ENCODE measurements around the gene RSPH6A.

RSPH6A gene

DNA sequence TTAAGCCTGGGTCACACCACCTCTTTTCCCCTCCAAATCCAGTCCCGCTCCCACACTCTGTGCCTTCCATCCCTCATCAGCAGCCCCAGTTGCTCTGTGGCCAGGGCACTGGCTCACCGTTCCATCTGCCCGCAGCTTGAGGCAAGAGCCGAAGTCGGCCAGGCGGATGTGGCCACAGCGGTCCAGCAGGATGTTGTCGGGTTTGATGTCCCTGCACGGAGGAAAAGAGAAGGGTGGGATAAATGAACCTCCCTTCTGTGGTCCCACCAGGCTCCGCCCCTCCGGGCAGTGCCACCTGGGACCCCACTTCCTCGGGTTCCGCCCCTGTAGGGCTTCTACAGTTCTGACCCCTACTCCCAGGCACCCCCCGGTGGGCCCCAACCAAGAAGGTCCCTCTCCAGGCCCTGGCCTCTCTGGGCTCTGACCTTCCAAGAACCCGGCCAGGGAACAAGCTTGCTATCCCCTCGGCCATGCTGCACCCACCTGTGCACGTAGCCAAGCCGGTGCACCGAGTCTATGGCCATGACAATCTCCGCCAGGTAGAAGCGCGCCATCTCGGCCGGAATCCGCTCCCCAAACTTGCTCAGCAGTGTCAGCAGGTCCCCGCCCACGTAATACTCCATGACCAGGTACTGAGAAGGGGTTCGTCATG, 37.0 kb downstream of the RSPH6A start:
- no peak for TF ChIP-seq EGR1 (IDR thresholded peaks at IDR 0.05)
- TF ChIP-seq NFIC (IDR thresholded peaks at IDR 0.05), result no peak
- no peak for TF ChIP-seq CREB1 (IDR thresholded peaks at IDR 0.05; ENCODE audit: low read depth)
- TF ChIP-seq, protein P1, sequence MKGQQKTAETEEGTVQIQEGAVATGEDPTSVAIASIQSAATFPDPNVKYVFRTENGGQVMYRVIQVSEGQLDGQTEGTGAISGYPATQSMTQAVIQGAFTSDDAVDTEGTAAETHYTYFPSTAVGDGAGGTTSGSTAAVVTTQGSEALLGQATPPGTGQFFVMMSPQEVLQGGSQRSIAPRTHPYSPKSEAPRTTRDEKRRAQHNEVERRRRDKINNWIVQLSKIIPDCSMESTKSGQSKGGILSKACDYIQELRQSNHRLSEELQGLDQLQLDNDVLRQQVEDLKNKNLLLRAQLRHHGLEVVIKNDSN (IDR thresholded peaks at IDR 0.05), result no peak
- no peak for TF ChIP-seq TEAD4 (IDR thresholded peaks at IDR 0.05)
- TF ChIP-seq TCF12 (IDR thresholded peaks at IDR 0.05; ENCODE audit: low read depth), result no peak
- TF ChIP-seq RAD21 (IDR thresholded peaks at IDR 0.05; ENCODE audit: low read depth), result no peak
- TF ChIP-seq, protein P2, sequence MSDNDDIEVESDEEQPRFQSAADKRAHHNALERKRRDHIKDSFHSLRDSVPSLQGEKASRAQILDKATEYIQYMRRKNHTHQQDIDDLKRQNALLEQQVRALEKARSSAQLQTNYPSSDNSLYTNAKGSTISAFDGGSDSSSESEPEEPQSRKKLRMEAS (IDR thresholded peaks at IDR 0.05), result no peak
- TF ChIP-seq TAF1 (IDR thresholded peaks at IDR 0.05; ENCODE audit: low read depth), result no peak
- no peak for TF ChIP-seq EP300 (IDR thresholded peaks at IDR 0.05; ENCODE audit: borderline replicate concordance)
- no peak for TF ChIP-seq ZBTB7A (IDR thresholded peaks at IDR 0.05; ENCODE audit: low read depth)
- no peak for TF ChIP-seq YY1 (IDR thresholded peaks at IDR 0.05; ENCODE audit: low read depth)
- TF ChIP-seq, protein P3, sequence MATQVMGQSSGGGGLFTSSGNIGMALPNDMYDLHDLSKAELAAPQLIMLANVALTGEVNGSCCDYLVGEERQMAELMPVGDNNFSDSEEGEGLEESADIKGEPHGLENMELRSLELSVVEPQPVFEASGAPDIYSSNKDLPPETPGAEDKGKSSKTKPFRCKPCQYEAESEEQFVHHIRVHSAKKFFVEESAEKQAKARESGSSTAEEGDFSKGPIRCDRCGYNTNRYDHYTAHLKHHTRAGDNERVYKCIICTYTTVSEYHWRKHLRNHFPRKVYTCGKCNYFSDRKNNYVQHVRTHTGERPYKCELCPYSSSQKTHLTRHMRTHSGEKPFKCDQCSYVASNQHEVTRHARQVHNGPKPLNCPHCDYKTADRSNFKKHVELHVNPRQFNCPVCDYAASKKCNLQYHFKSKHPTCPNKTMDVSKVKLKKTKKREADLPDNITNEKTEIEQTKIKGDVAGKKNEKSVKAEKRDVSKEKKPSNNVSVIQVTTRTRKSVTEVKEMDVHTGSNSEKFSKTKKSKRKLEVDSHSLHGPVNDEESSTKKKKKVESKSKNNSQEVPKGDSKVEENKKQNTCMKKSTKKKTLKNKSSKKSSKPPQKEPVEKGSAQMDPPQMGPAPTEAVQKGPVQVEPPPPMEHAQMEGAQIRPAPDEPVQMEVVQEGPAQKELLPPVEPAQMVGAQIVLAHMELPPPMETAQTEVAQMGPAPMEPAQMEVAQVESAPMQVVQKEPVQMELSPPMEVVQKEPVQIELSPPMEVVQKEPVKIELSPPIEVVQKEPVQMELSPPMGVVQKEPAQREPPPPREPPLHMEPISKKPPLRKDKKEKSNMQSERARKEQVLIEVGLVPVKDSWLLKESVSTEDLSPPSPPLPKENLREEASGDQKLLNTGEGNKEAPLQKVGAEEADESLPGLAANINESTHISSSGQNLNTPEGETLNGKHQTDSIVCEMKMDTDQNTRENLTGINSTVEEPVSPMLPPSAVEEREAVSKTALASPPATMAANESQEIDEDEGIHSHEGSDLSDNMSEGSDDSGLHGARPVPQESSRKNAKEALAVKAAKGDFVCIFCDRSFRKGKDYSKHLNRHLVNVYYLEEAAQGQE (IDR thresholded peaks at IDR 0.05; ENCODE audit: low read depth), result no peak
- no peak for TF ChIP-seq CEBPB (IDR thresholded peaks at IDR 0.05)
- TF ChIP-seq FOXM1 (IDR thresholded peaks at IDR 0.05; ENCODE audit: borderline replicate concordance, low read depth), result no peak

DNA sequence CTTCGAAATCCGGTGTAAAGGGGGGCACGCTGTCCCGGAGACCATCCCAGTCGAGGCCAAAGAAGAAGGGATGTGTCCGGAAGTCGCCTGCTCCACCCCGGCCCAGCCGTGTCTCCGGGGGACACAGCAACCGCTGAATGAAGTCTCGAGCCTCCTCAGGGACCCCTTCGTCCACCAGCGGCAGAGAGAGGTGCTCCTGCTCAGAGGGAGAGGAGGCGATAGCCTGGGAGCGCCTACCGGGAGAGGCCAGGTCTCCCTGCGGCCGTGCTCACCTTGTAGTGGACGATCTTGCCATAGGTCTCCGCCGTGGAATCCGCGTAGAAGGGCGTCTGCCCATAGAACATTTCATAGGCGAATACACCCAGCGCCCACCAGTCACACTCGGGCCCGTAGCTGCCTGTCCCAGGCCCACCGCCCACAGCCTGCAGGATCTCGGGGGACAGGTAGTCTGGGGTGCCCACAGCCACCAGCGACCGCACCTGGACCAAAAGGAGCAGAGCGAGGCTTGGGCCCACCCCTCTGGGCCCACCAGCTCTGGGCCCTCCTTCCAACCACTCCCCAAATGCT, 37.6 kb downstream of the RSPH6A start:
- TF ChIP-seq NFIC (IDR thresholded peaks at IDR 0.05) (no peak), CREB1 (IDR thresholded peaks at IDR 0.05; ENCODE audit: low read depth) (no peak), ZBTB7A (IDR thresholded peaks at IDR 0.05; ENCODE audit: low read depth) (no peak), EP300 (IDR thresholded peaks at IDR 0.05; ENCODE audit: borderline replicate concordance) (no peak), TEAD4 (IDR thresholded peaks at IDR 0.05) (no peak), CEBPB (IDR thresholded peaks at IDR 0.05) (no peak), FOXM1 (IDR thresholded peaks at IDR 0.05; ENCODE audit: borderline replicate concordance, low read depth) (no peak), TCF12 (IDR thresholded peaks at IDR 0.05; ENCODE audit: low read depth) (no peak), RAD21 (IDR thresholded peaks at IDR 0.05; ENCODE audit: low read depth) (no peak), EGR1 (IDR thresholded peaks at IDR 0.05) (no peak), TAF1 (IDR thresholded peaks at IDR 0.05; ENCODE audit: low read depth) (no peak), YY1 (IDR thresholded peaks at IDR 0.05; ENCODE audit: low read depth) (no peak)
- TF ChIP-seq, protein P1 (IDR thresholded peaks at IDR 0.05), result no peak
- TF ChIP-seq, protein P3 (IDR thresholded peaks at IDR 0.05; ENCODE audit: low read depth), result no peak

GRCh38 chr19:45774765-45775164, 40.3 kb downstream of the RSPH6A start:
- TF ChIP-seq EP300 (IDR thresholded peaks at IDR 0.05; ENCODE audit: borderline replicate concordance) (no peak), TEAD4 (IDR thresholded peaks at IDR 0.05) (no peak), ZBTB7A (IDR thresholded peaks at IDR 0.05; ENCODE audit: low read depth) (no peak), FOXM1 (IDR thresholded peaks at IDR 0.05; ENCODE audit: borderline replicate concordance, low read depth) (no peak), CREB1 (IDR thresholded peaks at IDR 0.05; ENCODE audit: low read depth) (no peak), YY1 (IDR thresholded peaks at IDR 0.05; ENCODE audit: low read depth) (no peak), TAF1 (IDR thresholded peaks at IDR 0.05; ENCODE audit: low read depth) (no peak), RAD21 (IDR thresholded peaks at IDR 0.05; ENCODE audit: low read depth) (no peak), EGR1 (IDR thresholded peaks at IDR 0.05) (no peak), CEBPB (IDR thresholded peaks at IDR 0.05) (no peak)
- TF ChIP-seq, protein P1 (IDR thresholded peaks at IDR 0.05), result no peak
- TF ChIP-seq, protein P2 (IDR thresholded peaks at IDR 0.05), result no peak
- TF ChIP-seq, protein P3 (IDR thresholded peaks at IDR 0.05; ENCODE audit: low read depth), result no peak

Data from Ishikawa (cell line).